Measurements from ENCODE around the gene KCNC2.

Gene KCNC2

GRCh38 chr12:75058228-75058627, 151.4 kb downstream of the KCNC2 start:
- peak; percentile 14 for DNase-seq (ENCODE audit: low read depth)

GRCh38 chr12:75048767-75049166, 160.9 kb downstream of the KCNC2 start:
- no peak for DNase-seq (ENCODE audit: low read depth)

GRCh38 chr12:75047885-75048525, 161.6 kb downstream of the KCNC2 start:
- DNase-seq (ENCODE audit: low read depth) = no peak

- no peak for DNase-seq (ENCODE audit: low read depth)
Observed at GRCh38 chr12:75042125-75042524, 167.5 kb downstream of the KCNC2 start.

- DNase-seq (ENCODE audit: low read depth) = no peak
Observed at GRCh38 chr12:75041472-75041871, 168.2 kb downstream of the KCNC2 start.

- peak; percentile 4 for DNase-seq (ENCODE audit: low read depth)
Observed at GRCh38 chr12:75020068-75020557, 189.5 kb downstream of the KCNC2 start.

- DNase-seq (ENCODE audit: low read depth) = no peak
Observed at GRCh38 chr12:75011120-75011519, 198.5 kb downstream of the KCNC2 start.

GRCh38 chr12:75007133-75007532, 202.5 kb downstream of the KCNC2 start:
- no peak for DNase-seq (ENCODE audit: low read depth)

GRCh38 chr12:75000120-75000519, 209.5 kb downstream of the KCNC2 start:
- no peak for DNase-seq (ENCODE audit: low read depth)

GRCh38 chr12:74999474-74999873, 210.2 kb downstream of the KCNC2 start:
- DNase-seq (ENCODE audit: low read depth) = no peak

All from iris pigment epithelial cell (primary cell).